Measurements from ENCODE around the gene ZMYND10.

DNA sequence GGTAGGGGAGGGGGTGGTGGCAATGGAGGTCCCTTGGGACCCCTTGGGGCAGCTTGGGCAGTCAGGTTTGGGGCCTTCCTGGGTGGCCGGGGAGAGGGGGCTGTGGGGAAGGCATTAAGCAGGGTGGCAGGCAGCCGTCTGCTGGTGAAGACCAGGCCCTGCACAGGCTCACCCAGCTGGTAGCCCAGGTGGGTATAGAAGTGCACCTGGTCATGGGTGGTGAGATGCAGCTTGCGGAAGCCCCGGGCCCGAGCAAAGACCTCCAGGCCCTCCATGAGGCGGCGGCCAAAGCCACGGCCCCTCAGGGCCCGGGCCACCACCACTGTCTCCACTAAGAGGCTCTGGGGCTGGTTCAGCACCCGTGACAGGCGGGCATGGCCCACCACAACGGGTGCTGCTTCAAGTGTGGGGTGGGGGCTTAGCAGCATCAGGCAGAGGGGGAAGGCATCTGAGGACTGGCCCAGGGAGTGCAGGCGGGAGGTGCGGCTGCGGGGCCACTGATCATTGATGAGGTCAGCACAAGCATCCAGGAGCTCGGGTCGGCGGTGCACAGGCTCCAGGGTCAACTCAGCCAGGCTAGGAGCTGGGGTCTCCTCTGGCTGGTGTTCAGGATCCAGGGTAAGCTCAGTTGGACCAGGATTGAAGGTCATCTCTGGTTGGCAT, 48.7 kb downstream of the ZMYND10 start:
- TF ChIP-seq, protein P1, sequence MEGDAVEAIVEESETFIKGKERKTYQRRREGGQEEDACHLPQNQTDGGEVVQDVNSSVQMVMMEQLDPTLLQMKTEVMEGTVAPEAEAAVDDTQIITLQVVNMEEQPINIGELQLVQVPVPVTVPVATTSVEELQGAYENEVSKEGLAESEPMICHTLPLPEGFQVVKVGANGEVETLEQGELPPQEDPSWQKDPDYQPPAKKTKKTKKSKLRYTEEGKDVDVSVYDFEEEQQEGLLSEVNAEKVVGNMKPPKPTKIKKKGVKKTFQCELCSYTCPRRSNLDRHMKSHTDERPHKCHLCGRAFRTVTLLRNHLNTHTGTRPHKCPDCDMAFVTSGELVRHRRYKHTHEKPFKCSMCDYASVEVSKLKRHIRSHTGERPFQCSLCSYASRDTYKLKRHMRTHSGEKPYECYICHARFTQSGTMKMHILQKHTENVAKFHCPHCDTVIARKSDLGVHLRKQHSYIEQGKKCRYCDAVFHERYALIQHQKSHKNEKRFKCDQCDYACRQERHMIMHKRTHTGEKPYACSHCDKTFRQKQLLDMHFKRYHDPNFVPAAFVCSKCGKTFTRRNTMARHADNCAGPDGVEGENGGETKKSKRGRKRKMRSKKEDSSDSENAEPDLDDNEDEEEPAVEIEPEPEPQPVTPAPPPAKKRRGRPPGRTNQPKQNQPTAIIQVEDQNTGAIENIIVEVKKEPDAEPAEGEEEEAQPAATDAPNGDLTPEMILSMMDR (IDR thresholded peaks at IDR 0.05) = no peak
- TF ChIP-seq EP300 (IDR thresholded peaks at IDR 0.05) (no peak), POLR2A (IDR thresholded peaks at IDR 0.05) (no peak)
